Measurements from ENCODE around the gene LONP2.

LONP2 gene

GRCh38 chr16:48329138-48329537, 85.0 kb downstream of the LONP2 start:
- no peak for DNase-seq (ENCODE audit: low spot score)
- in situ Hi-C loops (cut with MboI; ENCODE audit: low pct_unique_long_range_greater_than_20kb, low sequenced_read_pairs, unreplicated experiment) = no loop called here
- TF ChIP-seq CTCF (IDR thresholded peaks at IDR 0.05; ENCODE audit: extremely low read depth, insufficient read depth, missing control alignments) = no peak

GRCh38 chr16:48330189-48330840, 86.2 kb downstream of the LONP2 start:
- TF ChIP-seq CTCF (IDR thresholded peaks at IDR 0.05; ENCODE audit: extremely low read depth, insufficient read depth, missing control alignments) = no peak
- in situ Hi-C loops (cut with MboI; ENCODE audit: low pct_unique_long_range_greater_than_20kb, low sequenced_read_pairs, unreplicated experiment) = no loop called here
- DNase-seq (ENCODE audit: low spot score) = no peak

GRCh38 chr16:48330841-48331192, 86.7 kb downstream of the LONP2 start:
- in situ Hi-C loops (cut with MboI; ENCODE audit: low pct_unique_long_range_greater_than_20kb, low sequenced_read_pairs, unreplicated experiment) = no loop called here
- no peak for DNase-seq (ENCODE audit: low spot score)
- TF ChIP-seq CTCF (IDR thresholded peaks at IDR 0.05; ENCODE audit: extremely low read depth, insufficient read depth, missing control alignments) = no peak

GRCh38 chr16:48332978-48333377, 88.9 kb downstream of the LONP2 start:
- TF ChIP-seq CTCF (IDR thresholded peaks at IDR 0.05; ENCODE audit: extremely low read depth, insufficient read depth, missing control alignments) = no peak
- in situ Hi-C loops (cut with MboI; ENCODE audit: low pct_unique_long_range_greater_than_20kb, low sequenced_read_pairs, unreplicated experiment) = no loop called here
- no peak for DNase-seq (ENCODE audit: low spot score)

GRCh38 chr16:48334325-48334724, 90.2 kb downstream of the LONP2 start:
- in situ Hi-C loops (cut with MboI; ENCODE audit: low pct_unique_long_range_greater_than_20kb, low sequenced_read_pairs, unreplicated experiment) = no loop called here
- no peak for DNase-seq (ENCODE audit: low spot score)
- peak; percentile 16 for TF ChIP-seq CTCF (IDR thresholded peaks at IDR 0.05; ENCODE audit: extremely low read depth, insufficient read depth, missing control alignments)

- no peak for TF ChIP-seq CTCF (IDR thresholded peaks at IDR 0.05; ENCODE audit: extremely low read depth, insufficient read depth, missing control alignments)
- DNase-seq (ENCODE audit: low spot score) = no peak
- in situ Hi-C loops (cut with MboI; ENCODE audit: low pct_unique_long_range_greater_than_20kb, low sequenced_read_pairs, unreplicated experiment) = no loop called here
Observed at GRCh38 chr16:48335961-48336360, 91.9 kb downstream of the LONP2 start.

- no peak for TF ChIP-seq CTCF (IDR thresholded peaks at IDR 0.05; ENCODE audit: extremely low read depth, insufficient read depth, missing control alignments)
- in situ Hi-C loops (cut with MboI; ENCODE audit: low pct_unique_long_range_greater_than_20kb, low sequenced_read_pairs, unreplicated experiment) = no loop called here
Observed at GRCh38 chr16:48340054-48340453, 96.0 kb downstream of the LONP2 start.

More at GRCh38 chr16:48340054-48340453, 96.0 kb downstream of the LONP2 start:
- no peak for DNase-seq (ENCODE audit: low spot score)
